K562 (cell line): ENCODE results near the gene FBLN2.

Source experiments
- CTCF ChIP-seq, 3 experiments: IDR thresholded peaks in 2 of 3; conservative IDR thresholded peaks in 1 of 3; 2 replicates each; pipeline ENCODE4 v1.5.1; 2011 to 2012; ENCODE audit warnings: low read length in 3 of 3, mild to moderate bottlenecking in 3 of 3, control low read depth in 2 of 3, improper control_type of control experiment in 1 of 3, inconsistent platforms in 1 of 3, low read depth in 1 of 3, mixed read lengths in 1 of 3, moderate library complexity in 1 of 3; ENCODE audit not compliant: insufficient read depth in 2 of 3
- JUNB ChIP-seq: fragments of 450-650 bp; formaldehyde crosslinking; conservative IDR thresholded peaks from 2 replicates; pipeline ENCODE4 v1.4.0; 2020; ENCODE audit warnings: mild to moderate bottlenecking
- POLR2A ChIP-seq: fragments of 450-650 bp; conservative IDR thresholded peaks from 2 replicates; pipeline ENCODE4 v1.6.1; 2016
- ZNF384 ChIP-seq: IDR thresholded peaks from 2 replicates; pipeline ENCODE4 v1.6.1; 2012; ENCODE audit warnings: low read depth, low read length, improper control_type of control experiment

DNA sequence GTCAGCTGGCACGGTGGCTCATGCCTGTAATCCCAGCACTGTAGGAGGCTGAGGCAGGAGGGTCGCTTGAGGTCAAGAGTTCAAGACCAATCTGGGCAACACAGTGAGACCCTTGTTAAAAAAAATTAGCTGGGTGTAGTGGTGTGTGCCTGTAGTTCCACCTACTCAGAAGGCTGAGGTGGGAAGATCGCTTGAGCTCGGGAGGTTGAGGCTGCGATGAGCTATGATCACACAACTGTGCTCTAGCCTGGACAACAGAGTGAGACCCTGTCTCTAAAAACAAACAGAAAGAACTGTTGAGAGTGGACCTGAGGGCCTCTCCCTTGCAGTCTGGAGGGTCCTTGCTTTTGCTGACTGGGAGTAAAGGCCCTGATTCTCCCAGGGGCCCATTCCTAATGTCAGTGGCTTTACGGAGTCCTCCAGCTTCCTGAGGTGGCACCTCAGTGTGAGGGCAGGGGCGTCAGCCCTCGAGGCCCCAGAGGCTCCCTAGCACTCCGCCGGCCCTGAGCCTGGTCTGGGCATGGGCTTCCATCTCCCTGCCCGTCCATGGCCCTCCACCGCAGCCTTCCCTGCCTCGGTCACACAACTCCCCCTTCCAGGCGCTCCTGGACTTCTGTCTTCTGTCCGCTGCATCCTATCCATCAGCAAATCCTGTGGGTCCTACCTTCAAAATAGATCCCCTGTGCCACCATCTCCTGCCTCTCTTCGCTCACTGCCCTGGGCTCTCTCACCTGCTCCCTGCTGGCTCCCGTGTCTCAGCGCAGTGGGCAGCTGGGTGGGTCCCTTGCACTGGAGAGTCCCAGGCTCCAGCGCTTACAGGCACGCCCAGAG, 19.0 kb downstream of the FBLN2 start:
- TF ChIP-seq CTCF (IDR thresholded peaks at IDR 0.05 in 2 of 3, conservative IDR thresholded peaks at IDR 0.05 in 1 of 3; ENCODE audit: insufficient read depth in 2 of 3, low read depth in 1 of 3, low read length in 3 of 3) (no peak), POLR2A (no peak), JUNB (CRISPR knock-in tag) (no peak), ZNF384 (no peak)
